ENCODE data around the gene HMGA1. TPM values are rescaled to one million over a fixed set of nuclear protein-coding genes. Genes with fewer than 3 reads are reported as not detected.

The HMGA1 gene
- polyA plus RNA-seq, 1 donor from 2014 or later = 31.5 TPM

GRCh38 chr6:34236131-34236442 lies 586 bp upstream of the HMGA1 start:
- TF ChIP-seq REST (IDR thresholded peaks at IDR 0.05; ENCODE audit: borderline replicate concordance) (no peak), MXI1 (conservative IDR thresholded peaks at IDR 0.05; ENCODE audit: poor library complexity, severe bottlenecking) (peak; percentile 19)
- peaks cover 6% of the 10 kb centered on the region for H3K27me3 ChIP-seq (ENCODE audit: insufficient read depth, low read depth, low read length)
- H4K20me1 ChIP-seq (ENCODE audit: insufficient read depth) = peaks cover 4% of the 10 kb centered on the region
- peak overlapping the region; percentile 9 for H2AFZ ChIP-seq (ENCODE audit: low read depth, low read length)
- no peaks in the 10 kb centered on the region for H3K9me2 ChIP-seq (ENCODE audit: insufficient read depth, low read length)
- H3K4me2 ChIP-seq (ENCODE audit: low read length) = peak overlapping the region; percentile 30
- H3K9me3 ChIP-seq (ENCODE audit: low read length) = no peaks in the 10 kb centered on the region
- no peaks in the 10 kb centered on the region for H3K36me3 ChIP-seq (ENCODE audit: insufficient read depth, low read length)
- H3K9ac ChIP-seq (ENCODE audit: low read length) = peak overlapping the region; percentile 77
- H3F3A ChIP-seq (ENCODE audit: insufficient read depth, low read length, poor library complexity, severe bottlenecking) = no peaks in the 10 kb centered on the region
- peak overlapping the region; percentile 64 for H3K4me3 ChIP-seq (ENCODE audit: low read length)
- peaks cover 24% of the 10 kb centered on the region for H3K79me2 ChIP-seq (replicated peaks; ENCODE audit: insufficient read depth, low read length)
- no peak overlapping the region for H3K27ac ChIP-seq (ENCODE audit: low read length)

GRCh38 chr6:34237316-34237721 lies 646 bp downstream of the HMGA1 start:
- Histone ChIP-seq H3K79me2 (replicated peaks; ENCODE audit: insufficient read depth, low read length) (peaks cover 24% of the 10 kb centered on the region), H3K27me3 (ENCODE audit: insufficient read depth, low read depth, low read length) (peaks cover 6% of the 10 kb centered on the region), H3F3A (ENCODE audit: insufficient read depth, low read length, poor library complexity, severe bottlenecking) (no peaks in the 10 kb centered on the region), H3K27ac (ENCODE audit: low read length) (no peak overlapping the region), H2AFZ (ENCODE audit: low read depth, low read length) (no peak overlapping the region), H3K9me3 (ENCODE audit: low read length) (no peaks in the 10 kb centered on the region), H3K4me2 (ENCODE audit: low read length) (no peak overlapping the region), H3K9me2 (ENCODE audit: insufficient read depth, low read length) (no peaks in the 10 kb centered on the region), H3K4me3 (ENCODE audit: low read length) (peak overlapping the region; percentile 89), H4K20me1 (ENCODE audit: insufficient read depth) (peaks cover 4% of the 10 kb centered on the region), H3K9ac (ENCODE audit: low read length) (peak overlapping the region; percentile 77), H3K36me3 (ENCODE audit: insufficient read depth, low read length) (no peaks in the 10 kb centered on the region)
- TF ChIP-seq TAF1 (IDR thresholded peaks at IDR 0.05; ENCODE audit: low read depth) (no peak), RAD21 (conservative IDR thresholded peaks at IDR 0.05) (no peak), CTCF (IDR thresholded peaks at IDR 0.05; ENCODE audit: poor library complexity, severe bottlenecking) (no peak), MXI1 (conservative IDR thresholded peaks at IDR 0.05; ENCODE audit: poor library complexity, severe bottlenecking) (no peak), POLR2AphosphoS5 (IDR thresholded peaks at IDR 0.05) (no peak), REST (IDR thresholded peaks at IDR 0.05; ENCODE audit: borderline replicate concordance) (no peak), EP300 (conservative IDR thresholded peaks at IDR 0.05; ENCODE audit: poor library complexity, severe bottlenecking) (no peak), EZH2 (IDR thresholded peaks at IDR 0.05; ENCODE audit: borderline replicate concordance, insufficient read depth, low read length, poor library complexity, severe bottlenecking) (no peak), SMC3 (conservative IDR thresholded peaks at IDR 0.05; ENCODE audit: poor library complexity) (no peak)
